Activated CD8-positive, alpha-beta memory T cell treated with anti-CD3 and anti-CD28 coated beads, Interleukin-2, amount 50 U/mL, for 1 hour (primary cell): ENCODE data around the gene MYCT1.
"Not testable (repeated sequence)": the region's sequence is repeated elsewhere in the genome, so short reads cannot be mapped to it uniquely, and the experiment has no call there.

Experiments
- DNase-seq: peaks from one replicate; pipeline ENCODE4 v3.0.0-alpha.2; 2020; ENCODE audit errors: extremely low read depth

Gene MYCT1

DNA sequence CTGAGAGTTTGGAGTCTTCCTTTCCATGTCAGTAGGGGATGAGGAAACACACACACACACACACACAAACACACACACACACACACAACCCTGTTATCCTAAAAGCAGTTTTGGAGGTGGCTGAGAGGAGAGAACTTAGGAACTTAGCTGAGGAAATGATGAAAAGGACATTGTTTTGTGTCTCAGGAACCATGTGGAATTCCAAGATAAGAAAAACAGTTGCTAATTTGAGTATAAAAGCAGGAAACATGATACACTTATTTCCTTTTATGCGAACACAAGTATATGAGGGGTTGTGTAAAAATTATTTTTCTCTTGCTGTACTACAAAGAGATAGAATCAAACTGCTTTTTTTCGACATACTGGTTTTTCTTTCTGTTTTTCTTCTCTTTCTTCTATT, at the start of gene MYCT1:
MYCT1 (plus strand) TSS at position 264 of the 400 bp plus-strand sequence; CDS start at position 270, 6 bp downstream.
- no peak for DNase-seq

- DNase-seq, result no peak
These were observed 49.6 kb upstream of the MYCT1 start for GRCh38 chr6:152648105-152648504.

DNA sequence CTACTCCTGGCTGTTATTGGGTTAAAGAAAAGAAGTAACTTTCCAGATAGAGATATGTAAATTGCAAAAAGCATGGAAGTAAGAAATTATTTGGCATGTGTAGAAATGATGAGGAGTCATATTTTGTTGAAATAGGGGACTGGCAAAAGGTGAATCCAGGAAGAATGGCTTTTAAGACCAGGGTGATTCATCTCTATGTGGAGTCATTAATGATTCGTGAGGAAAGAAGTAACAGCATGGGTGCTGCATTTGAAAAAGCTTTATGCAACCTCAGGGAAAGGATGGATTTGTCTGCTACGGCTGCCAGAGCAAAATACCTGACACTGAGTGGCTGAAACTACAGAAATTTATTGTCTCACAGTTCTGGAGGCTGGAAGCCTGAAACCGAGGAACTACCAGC, 45.7 kb upstream of the MYCT1 start:
- no peak for DNase-seq

DNA sequence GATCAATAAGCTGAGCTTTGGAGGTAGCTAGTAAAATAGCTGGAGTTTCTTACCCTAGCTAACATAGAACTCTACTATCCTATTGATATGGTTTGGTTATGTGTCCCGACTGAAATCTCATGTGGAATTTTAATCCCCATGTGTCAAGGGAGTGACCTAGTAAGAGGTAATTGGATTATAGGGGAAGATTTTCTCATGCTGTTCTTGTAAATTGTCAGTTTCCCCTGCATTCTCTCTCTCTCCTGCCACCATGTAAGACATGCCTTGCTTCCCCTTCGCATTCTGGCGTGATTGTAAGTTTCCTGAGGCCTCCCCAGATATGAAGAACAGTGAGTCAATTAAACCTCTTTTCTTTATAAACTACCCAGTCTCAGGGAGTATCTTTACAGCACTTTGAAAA, 35.9 kb upstream of the MYCT1 start:
- DNase-seq, result no peak

DNA sequence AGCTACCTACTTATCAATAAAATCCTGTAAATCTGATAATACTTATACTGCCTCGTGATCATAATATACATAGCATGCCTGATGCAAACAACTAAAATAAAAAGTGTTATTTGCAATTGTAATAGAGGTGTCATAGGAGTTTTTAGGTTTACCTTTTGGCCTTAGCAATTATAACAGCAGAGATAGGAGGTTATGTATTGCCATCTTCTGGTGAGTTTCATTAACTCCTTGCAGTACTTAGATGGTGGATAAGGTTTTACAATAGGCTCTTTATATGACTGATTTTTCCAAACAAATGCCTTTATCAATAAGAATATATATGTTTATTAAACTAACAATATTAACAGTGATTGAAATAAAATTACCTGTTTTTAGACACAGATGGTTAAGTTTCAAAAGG, 27.8 kb upstream of the MYCT1 start:
- DNase-seq, result no peak

DNA sequence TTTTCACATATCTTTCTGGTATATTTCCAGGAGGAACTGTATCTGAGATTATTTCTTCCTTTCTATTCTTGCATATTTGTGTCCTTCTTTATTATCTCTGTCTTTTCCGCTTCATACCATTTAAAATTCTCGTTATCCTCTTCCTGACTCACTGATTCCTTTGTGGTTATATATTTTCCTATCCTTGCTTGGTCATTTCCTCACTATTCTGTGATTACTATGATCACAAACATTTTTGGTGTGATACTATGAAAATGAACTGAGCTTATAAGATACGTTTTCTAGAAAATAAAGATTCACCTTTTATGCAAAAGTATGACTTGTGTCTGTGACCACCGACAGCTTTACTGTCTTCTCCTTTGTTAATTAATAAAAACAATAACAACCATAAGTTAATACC, 26.5 kb upstream of the MYCT1 start:
- DNase-seq, result no peak

DNA sequence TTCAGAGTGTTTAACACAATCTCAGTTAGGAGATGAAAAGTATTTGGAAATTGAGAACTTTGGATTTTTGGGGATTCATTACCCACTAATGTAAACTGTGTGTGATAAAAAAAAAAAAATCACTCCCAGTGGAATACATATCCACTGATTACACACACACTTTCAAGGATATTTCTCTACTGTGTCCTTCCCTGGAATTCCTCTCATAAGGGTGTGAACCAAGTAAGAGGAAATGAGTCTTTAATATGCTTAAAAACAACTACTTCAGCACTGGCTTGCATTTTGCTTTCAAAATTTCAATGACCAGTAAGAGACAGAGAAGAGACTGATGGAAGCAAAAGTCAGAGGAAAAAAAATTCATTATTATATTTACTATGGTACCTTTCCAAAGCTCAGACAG, 24.5 kb upstream of the MYCT1 start:
- no peak for DNase-seq

- DNase-seq, result no peak
These were observed 17.5 kb upstream of the MYCT1 start for GRCh38 chr6:152680151-152680550.

GRCh38 chr6:152680879-152681517, 16.7 kb upstream of the MYCT1 start:
- DNase-seq, result no peak

DNA sequence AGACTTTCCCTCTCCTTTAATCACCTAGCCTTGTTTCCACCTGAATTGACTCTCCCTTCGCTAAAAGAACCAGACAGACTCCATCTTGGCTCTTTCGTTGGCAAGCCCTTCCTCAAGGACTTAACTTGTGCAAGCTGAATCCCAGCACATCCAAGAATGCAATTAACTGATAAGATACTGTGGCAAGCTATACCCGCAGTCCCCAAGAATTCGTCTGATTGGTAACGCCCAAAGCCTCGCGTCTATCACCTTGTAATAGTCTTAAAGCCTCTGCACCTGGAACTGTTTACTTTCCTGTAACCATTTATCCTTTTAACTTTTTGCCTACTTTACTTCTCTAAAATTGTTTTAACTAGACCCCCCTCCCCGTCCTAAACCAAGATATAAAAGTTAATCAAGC, 15.6 kb upstream of the MYCT1 start:
- no peak for DNase-seq

GRCh38 chr6:152682935-152683334, 14.8 kb upstream of the MYCT1 start:
- not testable (repeated sequence) for DNase-seq

GRCh38 chr6:152685819-152686218, 11.9 kb upstream of the MYCT1 start:
- no peak for DNase-seq

- DNase-seq, result no peak
These were observed 2.2 kb upstream of the MYCT1 start for GRCh38 chr6:152695372-152696045.

- DNase-seq, result no peak
These were observed 1.2 kb upstream of the MYCT1 start for GRCh38 chr6:152696522-152696921.

GRCh38 chr6:152698692-152699091, 995 bp downstream of the MYCT1 start:
- DNase-seq, result no peak

DNA sequence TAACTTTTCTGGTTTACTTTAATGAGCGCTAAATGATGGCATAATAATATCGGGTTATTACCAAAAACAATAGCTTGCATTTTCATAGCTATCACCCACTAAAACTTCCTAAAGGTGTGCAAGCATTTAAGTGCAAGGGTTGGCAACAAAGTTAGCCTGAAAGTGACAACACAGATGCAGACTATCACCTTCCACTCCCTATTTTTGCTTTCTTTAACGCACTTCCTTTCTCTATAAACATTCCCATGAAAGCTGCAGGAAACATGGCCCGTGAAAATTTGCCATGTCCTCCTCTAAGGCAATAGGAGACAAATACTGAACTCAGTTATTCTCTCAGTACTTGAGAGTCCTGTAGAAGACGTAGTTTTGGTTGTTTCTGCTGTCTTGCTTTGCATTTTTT, 2.7 kb downstream of the MYCT1 start:
- no peak for DNase-seq

- DNase-seq, result no peak
These were observed 3.6 kb downstream of the MYCT1 start for GRCh38 chr6:152701081-152701862.

GRCh38 chr6:152701863-152702401, 4.2 kb downstream of the MYCT1 start:
- DNase-seq, result no peak

- not testable (repeated sequence) for DNase-seq
These were observed 6.1 kb downstream of the MYCT1 start for GRCh38 chr6:152703750-152704149.

DNA sequence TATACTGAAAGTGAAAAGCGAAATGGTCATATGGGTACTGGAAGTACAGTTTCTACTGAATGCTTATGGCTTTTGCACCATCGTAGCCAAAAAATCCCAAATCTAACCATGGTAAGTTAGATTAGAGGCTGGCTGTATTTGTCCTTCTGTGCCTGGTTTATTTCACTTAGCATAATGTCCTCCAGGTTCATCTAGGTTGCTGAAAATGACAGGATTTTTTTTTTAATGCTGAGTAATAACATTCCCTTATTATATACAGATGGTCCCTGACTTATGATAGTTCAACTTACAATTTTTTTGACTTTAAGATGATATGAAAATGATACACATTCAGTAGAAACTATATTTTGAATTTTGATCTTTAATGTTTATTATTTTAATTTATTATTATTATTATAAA, 7.6 kb downstream of the MYCT1 start:
- no peak for DNase-seq

- DNase-seq, result no peak
These were observed 18.6 kb downstream of the MYCT1 start for GRCh38 chr6:152716322-152716721.

- no peak for DNase-seq
These were observed 23.3 kb downstream of the MYCT1 start for GRCh38 chr6:152720974-152721373.

- DNase-seq, result no peak
These were observed 24.3 kb downstream of the MYCT1 start for GRCh38 chr6:152721956-152722355.
